Gastrocnemius medialis (tissue), 4 donors: ENCODE data around the gene MKLN1.

Experiments used
- POLR2A ChIP-seq, 2 donors: fragments of 450-650 bp; IDR thresholded peaks; one replicate each; pipeline ENCODE4 v1.6.1; 2017; ENCODE audit warnings: antibody characterized with exemption in 2 of 2, mild to moderate bottlenecking in 2 of 2, moderate library complexity in 2 of 2
- TF ChIP-seq, protein P1 (sequence below), 5 experiments: fragments of 450-650 bp in 3 of 5; fragments of 200-600 bp in 2 of 5; sonication (generic) in 2 of 5; IDR thresholded peaks in 4 of 5; conservative IDR thresholded peaks in 1 of 5; 1 replicate in 4 of 5; 2 replicates in 1 of 5; pipeline ENCODE4 v1.5.1; 2016 to 2019; ENCODE audit warnings: antibody characterized with exemption in 5 of 5, mild to moderate bottlenecking in 3 of 5, moderate library complexity in 3 of 5

DNA sequence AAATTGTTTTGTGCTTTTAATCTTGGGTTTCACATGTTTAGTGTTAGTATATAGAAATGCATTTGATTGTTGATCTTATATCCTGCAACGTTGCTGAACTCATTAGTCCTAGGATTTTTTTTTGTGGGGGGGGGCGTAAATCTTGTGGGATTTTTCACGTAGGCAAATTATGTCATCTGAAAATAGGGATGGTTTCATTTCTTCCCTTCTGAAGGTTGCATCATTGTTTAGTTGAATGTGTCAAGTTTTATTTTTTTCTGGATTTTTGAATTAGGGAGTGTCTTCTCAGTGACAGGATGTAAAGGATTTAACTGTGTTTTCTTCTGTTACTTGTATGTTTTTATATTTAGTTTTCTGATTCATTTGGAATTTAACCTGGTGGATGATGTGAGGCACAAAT, 26.7 kb downstream of the MKLN1 start:
- TF ChIP-seq, protein P1, sequence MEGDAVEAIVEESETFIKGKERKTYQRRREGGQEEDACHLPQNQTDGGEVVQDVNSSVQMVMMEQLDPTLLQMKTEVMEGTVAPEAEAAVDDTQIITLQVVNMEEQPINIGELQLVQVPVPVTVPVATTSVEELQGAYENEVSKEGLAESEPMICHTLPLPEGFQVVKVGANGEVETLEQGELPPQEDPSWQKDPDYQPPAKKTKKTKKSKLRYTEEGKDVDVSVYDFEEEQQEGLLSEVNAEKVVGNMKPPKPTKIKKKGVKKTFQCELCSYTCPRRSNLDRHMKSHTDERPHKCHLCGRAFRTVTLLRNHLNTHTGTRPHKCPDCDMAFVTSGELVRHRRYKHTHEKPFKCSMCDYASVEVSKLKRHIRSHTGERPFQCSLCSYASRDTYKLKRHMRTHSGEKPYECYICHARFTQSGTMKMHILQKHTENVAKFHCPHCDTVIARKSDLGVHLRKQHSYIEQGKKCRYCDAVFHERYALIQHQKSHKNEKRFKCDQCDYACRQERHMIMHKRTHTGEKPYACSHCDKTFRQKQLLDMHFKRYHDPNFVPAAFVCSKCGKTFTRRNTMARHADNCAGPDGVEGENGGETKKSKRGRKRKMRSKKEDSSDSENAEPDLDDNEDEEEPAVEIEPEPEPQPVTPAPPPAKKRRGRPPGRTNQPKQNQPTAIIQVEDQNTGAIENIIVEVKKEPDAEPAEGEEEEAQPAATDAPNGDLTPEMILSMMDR (IDR thresholded peaks at IDR 0.05 in 4 of 5, conservative IDR thresholded peaks at IDR 0.05 in 1 of 5): no peak
- no peak for TF ChIP-seq POLR2A (IDR thresholded peaks at IDR 0.05)
